T-helper 1 cell (primary cell): ENCODE measurements around the gene ABCA7.
A peak's percentile ranks its signal among the peaks of the same experiment; 100 is the strongest.
"Not testable (repeated sequence)": the region's sequence is repeated elsewhere in the genome, so short reads cannot be mapped to it uniquely, and the experiment has no call there.

Experiments
- DNase-seq, 5 donors: peaks; one replicate each; pipeline ENCODE4 v3.0.0-alpha.2; 2012 to 2020

ABCA7 gene

DNA sequence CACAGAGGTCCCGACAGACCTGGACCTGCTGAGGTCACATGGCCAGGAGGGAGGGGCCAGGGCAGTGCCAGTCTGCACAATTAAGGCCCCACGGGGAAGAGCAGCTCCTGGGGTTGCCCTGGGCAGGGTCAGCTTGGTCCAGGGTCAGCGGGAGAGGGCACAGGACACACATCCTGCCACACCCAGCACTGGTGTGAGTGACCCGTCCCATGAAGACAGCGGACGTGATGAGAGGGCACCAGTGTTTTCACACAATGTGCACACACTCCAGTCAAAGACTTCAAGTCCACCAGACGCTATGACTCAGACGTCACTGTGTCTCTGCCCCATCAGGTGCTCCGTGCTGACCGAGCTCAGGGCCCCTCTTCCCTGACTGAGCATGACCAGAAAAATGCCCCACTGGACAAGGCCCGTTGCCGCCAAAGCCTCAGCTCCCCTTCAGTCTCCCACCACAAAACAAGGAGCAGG is 23.2 kb upstream of the ABCA7 start:
- DNase-seq = no peak

DNA sequence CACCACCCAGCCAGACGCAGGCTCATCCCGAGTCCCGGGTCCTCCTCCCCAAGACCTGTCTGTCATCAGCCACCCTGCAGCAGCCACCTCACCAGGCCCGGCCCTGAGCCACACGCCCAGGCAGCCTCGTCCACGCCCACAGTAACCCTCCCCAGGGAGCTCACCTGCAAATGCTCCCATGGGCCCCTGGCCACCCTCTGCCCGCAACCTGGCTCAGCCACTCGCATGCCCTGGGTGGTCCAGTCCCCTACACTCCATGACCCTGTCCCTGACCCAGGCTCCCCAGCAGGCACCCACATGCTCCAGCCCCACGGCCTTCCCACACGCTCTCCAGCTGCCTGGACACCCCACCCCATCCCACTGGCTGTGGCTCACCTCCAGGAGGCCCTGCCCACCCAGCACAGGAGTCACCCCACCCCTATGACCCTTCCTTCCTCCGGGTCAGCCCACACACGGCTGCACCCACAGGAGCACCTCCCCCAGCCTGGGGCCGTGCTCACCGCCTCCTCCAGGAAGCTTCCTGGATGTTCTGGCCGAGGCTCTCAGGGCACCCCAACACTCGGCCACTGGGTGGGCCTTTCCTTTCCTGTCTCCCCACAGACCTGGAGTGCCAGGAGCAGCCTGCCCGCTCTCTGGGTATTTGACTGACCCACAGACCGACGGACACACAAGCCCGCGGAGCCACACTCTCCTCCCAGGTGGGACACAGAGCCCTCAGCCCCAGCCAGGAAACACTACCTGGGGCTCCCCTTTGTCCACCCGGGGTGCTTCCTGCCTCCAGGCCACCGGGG is 22.6 kb upstream of the ABCA7 start:
- no peak for DNase-seq

DNA sequence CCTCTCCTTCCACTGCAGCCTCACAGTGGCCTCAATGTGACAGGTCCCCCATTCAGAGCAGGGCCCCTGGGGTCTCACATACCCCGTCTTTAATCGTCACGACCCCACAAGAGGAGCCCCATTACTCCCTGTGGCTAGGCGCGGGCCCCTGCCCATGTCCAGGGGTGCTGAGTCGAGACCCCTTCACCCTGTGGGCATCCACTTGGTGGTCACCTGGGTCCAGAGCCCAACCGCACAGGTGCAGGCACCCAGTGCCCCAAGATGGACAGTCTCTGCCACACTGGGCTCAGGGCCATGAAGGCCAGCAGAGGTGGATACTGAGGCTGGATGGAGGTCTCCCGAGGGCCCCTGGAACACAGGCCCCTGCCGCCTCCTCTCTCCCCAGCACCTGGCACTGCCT is 22.0 kb upstream of the ABCA7 start:
- DNase-seq = no peak

DNA sequence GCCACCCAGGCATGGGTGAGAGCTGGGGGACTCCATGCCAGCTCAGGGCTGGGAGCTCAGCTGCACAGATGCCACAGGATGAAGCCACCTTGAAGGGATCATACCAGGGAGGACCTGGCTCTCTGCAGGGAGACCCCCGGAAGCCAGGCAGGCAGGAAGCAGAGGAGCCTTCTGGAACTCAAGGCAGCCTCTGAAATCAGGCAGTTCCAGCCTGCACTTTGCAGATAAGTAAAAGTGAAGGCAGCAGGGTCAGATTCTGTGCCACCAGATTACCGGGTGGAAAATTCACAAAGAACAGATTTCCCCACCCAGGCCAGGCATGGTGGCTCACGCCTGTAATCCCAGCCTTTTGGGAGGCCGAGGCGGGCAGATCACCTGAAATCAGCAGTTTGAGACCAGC is 21.5 kb upstream of the ABCA7 start:
- no peak for DNase-seq

DNA sequence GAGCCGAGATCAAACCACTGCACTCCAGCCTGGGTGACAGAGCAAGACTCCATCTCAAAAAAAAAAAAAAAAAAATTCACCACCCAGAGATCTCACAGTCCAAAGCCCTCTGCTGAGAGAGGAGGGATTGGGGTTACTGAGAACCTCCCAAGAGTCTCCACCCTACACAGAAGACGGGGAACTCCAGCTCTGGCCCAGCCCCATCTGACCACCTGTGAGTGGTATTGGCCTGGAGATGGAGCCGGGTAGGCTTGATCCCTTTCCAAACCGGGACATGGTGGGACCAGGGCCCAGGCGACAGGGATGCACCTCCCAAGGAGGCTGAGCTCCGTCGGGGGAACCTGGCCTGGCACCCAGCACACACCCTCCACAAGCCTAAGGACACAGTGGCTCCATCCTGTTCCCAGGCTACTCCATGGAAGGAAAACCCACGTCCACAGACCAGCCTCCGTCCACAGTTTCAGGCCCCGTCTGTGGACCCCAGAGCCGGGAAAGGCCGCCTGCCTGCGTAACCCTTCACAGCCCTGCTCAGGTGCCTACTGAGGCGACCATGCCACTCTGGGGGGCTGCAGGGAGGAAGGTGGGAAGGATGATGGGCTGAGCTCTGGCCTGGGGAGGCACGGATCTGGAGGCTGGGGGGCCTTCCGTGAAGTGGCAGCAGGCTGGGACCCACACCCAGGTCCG is 20.8 kb upstream of the ABCA7 start:
- no peak for DNase-seq

GRCh38 chr19:1019616-1019961 is 20.3 kb upstream of the ABCA7 start:
- DNase-seq = no peak

DNA sequence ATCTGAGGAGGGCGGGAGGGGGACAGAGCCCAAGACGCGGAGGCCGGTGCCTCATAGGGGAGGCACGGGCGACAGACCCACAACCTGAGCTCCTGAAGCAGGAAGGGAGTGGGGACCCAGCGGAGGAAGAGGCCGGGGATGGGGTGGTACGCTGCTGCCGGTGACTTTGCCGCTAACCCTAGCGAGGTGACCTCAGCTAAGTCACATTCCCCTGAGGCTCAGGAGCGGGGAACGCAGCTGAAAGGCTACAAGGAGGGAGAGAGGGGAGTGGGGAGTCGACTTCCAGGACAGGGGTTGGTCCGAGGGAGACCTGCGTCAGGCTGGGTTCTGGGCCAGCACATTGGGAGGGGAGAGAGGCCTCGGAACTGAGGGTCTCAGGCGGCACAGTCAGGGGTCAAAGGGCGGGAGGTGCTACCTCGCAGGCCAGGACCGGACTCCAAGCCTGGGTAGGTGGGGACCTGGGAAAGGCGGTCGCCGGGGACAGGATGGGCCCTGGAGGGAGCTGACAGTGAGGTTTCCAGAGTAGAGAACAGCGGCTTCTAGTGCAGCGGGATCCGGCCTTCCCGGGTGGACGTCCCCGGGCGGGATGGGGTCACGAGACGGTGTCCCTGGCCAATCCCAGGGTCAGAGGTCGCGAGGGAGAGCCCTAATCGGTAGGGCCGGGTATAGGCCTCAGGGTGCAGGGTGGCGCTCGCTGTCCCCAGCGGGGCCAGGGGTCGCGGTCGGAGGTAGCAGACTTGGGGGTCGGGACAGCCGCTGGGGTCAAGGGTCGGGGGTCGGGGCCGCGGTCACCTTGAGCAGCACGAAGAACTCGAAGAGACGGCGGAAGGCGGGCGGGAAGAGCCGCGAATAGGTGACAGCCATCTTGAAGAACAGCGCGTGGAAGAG is 19.7 kb upstream of the ABCA7 start:
- peak in 2 of 5 donors; percentile 41 to 45 for DNase-seq

DNA sequence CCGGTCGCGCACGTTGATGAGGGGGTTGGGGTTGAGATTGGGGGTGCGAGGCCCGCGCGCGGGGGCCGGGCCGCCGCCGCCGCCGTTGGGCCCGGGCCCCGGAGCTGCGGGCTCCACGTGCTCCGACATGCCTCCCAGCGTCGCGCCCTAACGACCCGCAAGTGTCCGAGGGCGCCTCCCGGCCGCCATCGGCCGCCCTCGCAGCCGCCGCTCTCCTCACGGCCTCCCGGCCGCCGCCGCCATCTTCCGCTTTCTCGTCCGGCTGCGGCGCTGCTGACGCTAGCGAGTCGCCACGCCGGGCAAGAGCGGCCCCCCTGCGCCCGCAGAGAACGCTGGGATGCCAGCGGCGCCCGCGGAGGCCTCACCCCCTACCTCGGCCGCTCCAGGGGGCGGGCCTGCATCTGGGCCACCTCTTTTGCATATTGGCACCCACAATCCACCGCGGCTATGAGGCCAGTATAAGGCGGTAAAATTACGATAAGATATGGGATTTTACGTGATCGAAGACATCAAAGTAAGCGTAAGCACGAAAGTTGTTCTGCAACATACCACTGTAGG is 19.0 kb upstream of the ABCA7 start, which contains the start of gene TMEM259:
Gene TMEM259, minus strand, starts transcription at position 256 of the 558 bp plus-strand sequence. Its CDS starts 127 bp downstream, at position 129.
- peak; percentile 96 to 98 (median 97) for DNase-seq

DNA sequence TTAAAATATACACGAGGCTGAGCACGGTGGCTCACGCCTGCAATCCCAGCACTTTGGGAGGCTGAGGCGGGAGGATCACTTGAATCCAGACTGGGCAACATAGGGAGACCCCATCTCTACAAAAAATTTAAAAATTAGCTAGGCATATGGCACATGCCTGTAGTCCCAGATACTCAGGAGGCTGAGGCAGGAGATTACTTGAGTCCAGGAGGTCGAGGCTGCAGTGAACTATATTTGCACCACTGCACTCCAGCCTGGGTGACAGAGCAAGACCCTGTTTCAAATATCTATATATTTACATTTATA is 16.1 kb upstream of the ABCA7 start:
- not testable (repeated sequence) for DNase-seq

- not testable (repeated sequence) for DNase-seq
Measured at GRCh38 chr19:1025080-1025479, 14.8 kb upstream of the ABCA7 start.

DNA sequence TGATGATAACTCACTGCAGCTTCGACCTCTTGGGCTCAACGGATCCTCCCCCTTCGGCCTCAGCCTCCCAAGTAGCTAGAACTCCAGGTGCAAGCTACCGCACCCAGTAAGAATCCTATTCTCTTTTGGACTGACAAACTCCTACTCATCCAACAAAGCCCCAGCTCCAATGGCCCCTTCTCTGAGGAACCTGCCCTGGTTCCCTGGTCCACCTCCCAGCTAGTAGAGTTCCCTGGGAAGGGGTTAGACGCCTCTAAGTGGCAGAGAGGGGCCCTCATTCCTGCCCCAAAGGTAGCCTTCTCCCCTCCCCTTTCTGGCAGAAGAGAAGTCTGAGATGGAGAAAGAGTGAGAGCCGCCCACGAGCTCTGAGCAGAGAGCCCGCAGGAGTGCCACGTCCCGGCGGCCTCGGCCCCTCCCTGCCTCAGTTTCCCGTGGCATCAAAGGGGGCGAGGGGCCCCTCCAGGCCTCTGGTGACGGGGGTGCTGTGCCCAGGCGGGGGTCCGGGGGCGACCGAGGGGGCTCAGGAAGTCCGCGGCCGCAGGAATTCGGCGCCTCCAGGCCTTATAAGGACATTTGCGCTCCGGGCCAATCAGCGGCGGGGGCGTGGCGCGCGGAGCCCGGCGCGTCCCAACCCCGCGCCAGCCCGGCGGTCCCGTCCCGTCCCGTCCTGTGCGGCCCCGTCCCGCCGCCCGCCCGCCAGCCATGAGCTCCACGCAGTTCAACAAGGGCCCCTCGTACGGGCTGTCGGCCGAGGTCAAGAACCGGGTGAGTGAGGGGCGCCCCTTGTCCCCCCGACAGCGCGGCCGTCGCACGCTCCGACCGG is 13.7 kb upstream of the ABCA7 start, which contains the start of gene CNN2:
Gene CNN2, plus strand, starts transcription at position 649 of the 823 bp plus-strand sequence. Its CDS starts 54 bp downstream, at position 703.
- DNase-seq = peak in 4 of 5 donors; percentile 48 to 72 (median 62)

DNA sequence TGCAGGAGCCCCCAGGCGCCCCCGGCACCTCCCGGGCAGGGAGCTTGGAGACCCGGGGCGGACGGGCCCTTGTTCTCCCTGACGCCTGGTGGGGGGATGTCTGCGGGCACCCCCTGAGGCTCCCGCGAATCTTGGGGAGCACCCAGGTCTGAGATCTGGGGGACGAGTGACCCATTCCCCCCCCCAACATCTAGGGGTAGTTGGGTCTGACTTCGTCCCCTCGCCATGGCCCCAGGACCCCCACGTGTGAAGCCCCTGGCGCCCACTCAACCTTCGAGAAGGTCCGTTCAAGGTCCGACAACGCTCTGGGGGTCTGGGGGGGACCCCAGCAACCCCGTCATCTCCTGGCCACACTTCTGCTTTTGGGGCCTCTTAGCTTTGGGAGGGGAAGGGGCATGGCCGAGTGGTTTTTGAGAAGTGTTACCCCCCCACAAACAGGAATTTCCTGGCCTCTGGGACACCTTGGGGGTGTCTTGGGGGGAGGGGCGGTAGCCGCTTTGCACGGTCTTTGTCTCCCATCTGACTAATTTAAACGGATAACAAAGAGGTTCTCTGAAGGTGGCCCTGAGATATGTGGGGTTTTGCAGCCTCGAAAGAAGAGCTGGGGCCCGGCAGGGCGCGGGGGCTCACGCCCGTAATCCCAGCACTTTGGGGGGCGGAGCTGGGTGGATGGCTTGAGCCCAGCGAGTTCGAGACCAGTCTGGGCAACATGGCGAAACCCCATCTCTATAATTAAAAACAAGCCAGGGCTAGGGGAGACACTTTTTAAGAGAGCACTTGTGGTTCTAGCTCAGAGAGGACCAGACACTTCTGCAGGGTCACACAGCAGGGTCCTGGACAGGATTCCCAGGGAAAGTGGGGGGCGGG is 12.9 kb upstream of the ABCA7 start:
- peak in 1 of 5 donors; percentile 52 for DNase-seq

DNA sequence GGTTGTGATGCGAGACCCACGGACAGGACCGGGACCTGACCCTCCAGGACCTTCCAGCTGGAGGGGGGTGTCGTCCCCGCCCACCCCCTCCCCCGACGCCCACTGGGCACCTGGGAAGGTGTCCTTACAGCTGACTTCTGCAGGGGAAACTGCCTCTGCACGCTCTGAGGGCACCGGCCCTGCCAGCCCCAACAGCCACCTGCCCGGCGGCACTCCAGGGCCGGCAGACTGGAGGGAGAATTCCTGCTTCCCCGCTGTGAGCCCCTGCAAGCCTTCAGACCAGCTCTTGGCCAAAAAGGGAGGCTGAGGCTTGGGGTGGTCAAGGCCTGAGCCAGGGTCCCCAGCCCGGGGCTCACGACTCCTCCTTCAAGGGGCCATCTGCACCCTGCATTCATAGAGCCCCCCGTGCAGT is 12.3 kb upstream of the ABCA7 start:
- no peak for DNase-seq

DNA sequence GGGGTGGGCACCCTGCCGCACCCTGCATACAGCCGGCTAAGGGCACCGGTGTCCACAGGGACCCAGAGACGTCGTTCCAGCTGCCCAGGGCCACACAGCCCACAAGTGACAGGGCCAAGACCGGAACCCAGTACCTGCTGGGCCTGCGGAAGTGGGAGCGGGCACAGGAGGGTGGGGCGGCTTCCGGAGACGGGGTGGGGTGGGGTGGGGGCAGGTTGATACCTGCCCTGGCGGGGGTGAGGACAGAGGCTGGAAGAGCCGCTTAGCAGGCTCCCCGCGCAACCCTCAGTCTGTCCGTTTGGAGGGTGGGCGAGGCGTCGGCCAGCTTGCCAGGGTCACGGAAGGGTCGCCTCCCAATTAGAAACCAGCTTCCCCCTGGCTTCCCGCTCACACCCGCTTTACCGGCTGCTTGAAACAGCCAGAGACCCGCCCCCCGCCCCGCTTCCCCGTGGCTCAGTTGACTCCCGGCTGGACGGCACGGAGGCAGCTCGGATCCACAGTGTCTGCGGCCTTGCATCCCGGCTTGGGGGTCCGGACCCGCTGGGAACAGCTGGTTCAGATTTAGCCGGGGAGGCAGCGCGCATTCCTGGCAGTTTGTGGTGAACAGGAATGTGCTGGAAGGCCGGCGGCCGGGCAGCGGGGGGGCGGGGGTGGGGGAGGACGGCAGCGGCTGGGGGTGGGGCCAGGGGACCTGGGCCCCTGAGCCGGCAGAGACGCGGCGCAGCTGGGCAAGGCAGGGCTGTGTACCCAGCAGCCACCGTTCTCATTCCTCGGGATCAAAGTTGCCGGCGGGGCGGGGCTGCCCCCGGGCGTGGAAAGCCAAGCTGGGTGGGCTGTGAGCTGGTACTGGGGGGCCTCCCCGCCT is 11.6 kb upstream of the ABCA7 start:
- DNase-seq = peak in 4 of 5 donors; percentile 51 to 83 (median 58)

- DNase-seq = no peak
Measured at GRCh38 chr19:1032264-1032867, 7.5 kb upstream of the ABCA7 start.

- no peak for DNase-seq
Measured at GRCh38 chr19:1035998-1036621, 3.8 kb upstream of the ABCA7 start.

DNA sequence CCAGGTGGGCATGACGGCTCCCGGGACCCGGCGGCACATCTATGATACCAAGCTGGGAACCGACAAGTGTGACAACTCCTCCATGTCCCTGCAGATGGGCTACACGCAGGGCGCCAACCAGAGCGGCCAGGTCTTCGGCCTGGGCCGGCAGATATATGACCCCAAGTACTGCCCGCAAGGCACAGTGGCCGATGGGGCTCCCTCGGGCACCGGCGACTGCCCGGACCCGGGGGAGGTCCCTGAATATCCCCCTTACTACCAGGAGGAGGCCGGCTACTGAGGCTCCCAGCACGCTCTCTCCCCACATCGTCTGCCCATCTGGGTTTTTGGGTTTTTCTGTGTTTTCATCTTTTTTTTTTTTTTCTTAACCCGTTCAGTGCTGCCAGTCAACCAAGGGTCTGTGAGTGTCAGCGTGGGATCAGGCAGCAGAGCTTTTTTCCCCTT is 2.3 kb upstream of the ABCA7 start:
- no peak for DNase-seq

DNA sequence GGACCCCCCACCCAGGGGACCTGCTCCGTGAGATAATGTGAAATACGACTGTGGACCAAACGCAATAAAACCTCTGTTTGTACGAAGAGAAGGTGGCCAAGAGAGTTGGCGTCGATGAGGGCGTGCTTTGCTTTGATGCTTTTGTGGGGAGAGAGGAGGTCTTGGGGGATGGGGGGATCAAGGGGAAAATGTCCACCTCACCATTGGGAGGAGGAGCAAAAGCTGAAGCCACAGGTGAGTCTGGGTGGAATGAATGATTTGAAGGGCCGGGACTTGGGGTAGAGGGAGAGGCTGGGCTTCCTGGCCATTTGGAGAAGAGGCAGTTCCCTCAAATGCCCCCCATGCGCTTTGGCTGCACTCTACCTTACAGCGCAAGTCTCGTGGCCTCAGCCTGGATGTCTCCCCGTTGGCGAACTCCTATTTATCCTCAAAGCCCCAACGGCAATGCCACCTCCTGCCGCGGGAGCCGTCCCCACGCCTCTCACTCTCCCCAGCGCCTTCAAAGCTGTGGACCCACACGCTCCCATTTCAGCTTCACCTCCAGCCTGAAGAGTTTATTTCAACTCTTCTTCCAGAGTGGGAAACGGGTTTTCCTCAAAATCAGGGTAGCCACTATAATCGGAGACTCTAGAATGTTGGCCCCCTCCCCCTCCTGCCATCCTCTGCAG is 795 bp upstream of the ABCA7 start:
- no peak for DNase-seq
